ENCODE measurements around the gene PNPLA2. TPM values are rescaled to one million over a fixed set of nuclear protein-coding genes. Genes with fewer than 3 reads are reported as not detected.

Gene PNPLA2
- total and polyA plus RNA-seq, 8 donors = 59.1 to 234 (median 95.9) TPM

DNA sequence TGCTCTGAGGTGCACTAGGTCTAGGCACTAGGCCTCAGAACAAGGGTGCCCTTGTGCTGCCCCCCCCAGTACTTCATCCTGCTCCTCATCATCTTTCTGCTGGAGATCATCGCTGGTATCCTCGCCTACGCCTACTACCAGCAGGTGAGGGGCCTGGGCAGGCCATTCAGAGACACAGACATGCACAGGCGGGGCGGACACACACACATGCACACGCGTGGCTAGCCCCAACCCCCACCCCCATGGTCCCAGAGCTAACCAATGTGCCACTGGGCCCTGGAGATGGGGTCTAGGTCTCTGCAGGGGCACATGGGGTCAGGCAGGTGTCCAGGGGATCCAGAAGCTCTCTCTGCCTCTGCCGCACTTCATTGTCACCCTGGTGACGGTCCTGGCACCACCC lies 18.0 kb downstream of the PNPLA2 start:
- H3K27ac ChIP-seq = no peak overlapping the region
- intact Hi-C loops (cut with DNase I) = no loop called here
- peaks cover 0 to 45% (median 21%) of the 10 kb centered on the region in 3 donors for H3K36me3 ChIP-seq
- H3K4me3 ChIP-seq = no peak overlapping the region
- FAIRE-seq = no peak
- peak in 1 of 6 donors; percentile 41 for DNase-seq
- H3K4me1 ChIP-seq = peaks cover 0 to 24% (median 22%) of the 10 kb centered on the region in 3 donors
- ATAC-seq = no peak
- WGBS, 2 donors = 79 to 85% methylated on average over 9 of the region's 9 CpGs
- TF ChIP-seq, protein P1, sequence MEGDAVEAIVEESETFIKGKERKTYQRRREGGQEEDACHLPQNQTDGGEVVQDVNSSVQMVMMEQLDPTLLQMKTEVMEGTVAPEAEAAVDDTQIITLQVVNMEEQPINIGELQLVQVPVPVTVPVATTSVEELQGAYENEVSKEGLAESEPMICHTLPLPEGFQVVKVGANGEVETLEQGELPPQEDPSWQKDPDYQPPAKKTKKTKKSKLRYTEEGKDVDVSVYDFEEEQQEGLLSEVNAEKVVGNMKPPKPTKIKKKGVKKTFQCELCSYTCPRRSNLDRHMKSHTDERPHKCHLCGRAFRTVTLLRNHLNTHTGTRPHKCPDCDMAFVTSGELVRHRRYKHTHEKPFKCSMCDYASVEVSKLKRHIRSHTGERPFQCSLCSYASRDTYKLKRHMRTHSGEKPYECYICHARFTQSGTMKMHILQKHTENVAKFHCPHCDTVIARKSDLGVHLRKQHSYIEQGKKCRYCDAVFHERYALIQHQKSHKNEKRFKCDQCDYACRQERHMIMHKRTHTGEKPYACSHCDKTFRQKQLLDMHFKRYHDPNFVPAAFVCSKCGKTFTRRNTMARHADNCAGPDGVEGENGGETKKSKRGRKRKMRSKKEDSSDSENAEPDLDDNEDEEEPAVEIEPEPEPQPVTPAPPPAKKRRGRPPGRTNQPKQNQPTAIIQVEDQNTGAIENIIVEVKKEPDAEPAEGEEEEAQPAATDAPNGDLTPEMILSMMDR (IDR thresholded peaks at IDR 0.05) = no peak
- no peaks in the 10 kb centered on the region for H3K9me3 ChIP-seq
- no peaks in the 10 kb centered on the region for H3K27me3 ChIP-seq

DNA sequence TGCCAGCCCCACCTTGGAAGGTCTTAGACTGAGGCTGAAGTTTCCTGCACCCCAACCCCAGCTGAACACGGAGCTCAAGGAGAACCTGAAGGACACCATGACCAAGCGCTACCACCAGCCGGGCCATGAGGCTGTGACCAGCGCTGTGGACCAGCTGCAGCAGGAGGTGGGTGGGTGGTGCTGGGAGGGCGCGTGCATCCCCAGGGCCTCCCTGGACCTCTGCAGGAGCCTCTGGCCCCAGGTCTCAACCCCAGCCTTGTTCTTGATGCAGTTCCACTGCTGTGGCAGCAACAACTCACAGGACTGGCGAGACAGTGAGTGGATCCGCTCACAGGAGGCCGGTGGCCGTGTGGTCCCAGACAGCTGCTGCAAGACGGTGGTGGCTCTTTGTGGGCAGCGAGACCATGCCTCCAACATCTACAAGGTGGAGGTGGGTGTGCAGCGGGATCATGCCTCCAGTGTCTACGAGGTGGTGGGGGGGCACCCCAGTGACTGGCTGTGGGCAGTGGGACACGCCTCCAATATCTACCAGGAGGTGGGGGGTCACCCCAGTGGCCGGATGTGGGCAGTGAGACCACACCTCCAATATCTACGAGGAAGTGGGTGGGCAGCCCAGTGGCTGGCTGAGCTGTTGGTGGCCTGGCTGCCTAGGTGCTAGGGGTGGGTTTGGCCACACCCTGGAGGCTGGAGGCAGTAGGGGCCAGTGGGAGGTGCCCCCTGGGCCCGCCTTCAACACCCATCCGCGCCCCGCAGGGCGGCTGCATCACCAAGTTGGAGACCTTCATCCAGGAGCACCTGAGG lies 18.7 kb downstream of the PNPLA2 start:
- Histone ChIP-seq H3K4me1 (peaks cover 0 to 22% (median 21%) of the 10 kb centered on the region in 3 donors), H3K9me3 (no peaks in the 10 kb centered on the region), H3K27me3 (no peaks in the 10 kb centered on the region), H3K36me3 (peaks cover 0 to 45% (median 21%) of the 10 kb centered on the region in 3 donors), H3K27ac (no peak overlapping the region), H3K4me3 (no peak overlapping the region)
- peak in 1 of 6 donors; percentile 62 for DNase-seq
- intact Hi-C loops (cut with DNase I) = no loop called here
- TF ChIP-seq, protein P1 (IDR thresholded peaks at IDR 0.05) = no peak
- FAIRE-seq = no peak
- 83 to 86% methylated on average over 22 of the region's 22 CpGs for WGBS, 2 donors
- no peak for ATAC-seq

DNA sequence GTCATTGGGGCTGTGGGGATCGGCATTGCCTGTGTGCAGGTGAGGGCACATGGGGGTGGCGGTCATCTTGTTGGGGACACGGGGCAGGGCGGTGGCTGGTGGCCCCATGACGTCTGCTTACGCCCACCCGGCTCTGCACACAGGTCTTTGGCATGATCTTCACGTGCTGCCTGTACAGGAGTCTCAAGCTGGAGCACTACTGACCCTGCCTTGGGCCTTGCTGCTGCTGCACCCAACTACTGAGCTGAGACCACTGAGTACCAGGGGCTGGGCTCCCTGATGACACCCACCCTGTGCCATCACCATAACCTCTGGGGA lies 19.2 kb downstream of the PNPLA2 start:
- peak in 1 of 6 donors; percentile 45 for DNase-seq
- Histone ChIP-seq H3K9me3 (no peaks in the 10 kb centered on the region), H3K27ac (no peak overlapping the region), H3K4me3 (no peak overlapping the region), H3K27me3 (no peaks in the 10 kb centered on the region), H3K4me1 (peaks cover 0 to 22% (median 20%) of the 10 kb centered on the region in 3 donors), H3K36me3 (peaks cover 0 to 45% (median 21%) of the 10 kb centered on the region in 3 donors)
- ATAC-seq = no peak
- intact Hi-C loops (cut with DNase I) = no loop called here
- WGBS, 2 donors = 75 to 83% methylated on average over 8 of the region's 8 CpGs
- no peak for FAIRE-seq
- TF ChIP-seq, protein P1 (IDR thresholded peaks at IDR 0.05) = no peak

DNA sequence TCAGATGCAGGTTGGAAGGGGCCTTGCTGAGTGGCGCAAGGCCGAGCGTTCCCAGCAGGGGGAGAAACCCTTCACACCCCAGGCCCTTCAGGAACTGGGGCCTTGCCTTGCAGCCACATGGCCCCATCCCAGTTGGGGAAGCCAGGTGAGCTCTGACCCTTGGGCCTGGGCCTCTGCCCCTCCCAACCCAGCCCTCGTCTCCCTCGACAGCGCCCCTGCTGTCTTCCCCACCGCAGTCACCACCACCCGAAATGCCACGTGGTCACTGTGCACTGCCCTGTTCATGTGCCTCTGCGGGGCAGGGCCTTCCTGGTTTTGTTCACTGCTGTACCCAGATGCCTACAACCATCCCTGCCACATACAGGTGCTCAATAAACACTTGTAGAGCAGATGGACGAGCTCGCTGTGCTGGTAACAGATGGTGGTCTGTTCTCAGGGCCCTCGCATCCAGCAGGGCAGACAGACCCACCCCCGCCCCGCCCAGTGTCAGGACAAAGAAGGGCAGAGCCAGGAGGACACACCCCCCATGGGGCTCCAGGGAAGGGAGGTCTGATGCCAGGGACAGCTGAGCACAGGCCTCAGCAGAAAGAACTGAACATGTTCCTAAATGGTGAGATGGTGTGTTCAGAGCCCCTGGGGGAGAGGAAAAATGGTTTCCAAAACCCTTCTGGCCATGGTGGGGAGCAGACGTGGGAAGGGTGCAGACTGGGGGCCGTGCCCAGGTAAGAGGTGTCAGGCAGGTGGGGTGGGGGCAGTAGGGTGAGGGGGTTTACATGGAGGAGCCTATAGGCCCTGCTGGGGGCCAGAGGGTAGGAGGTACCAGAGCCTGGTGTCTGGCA lies 19.9 kb downstream of the PNPLA2 start:
- no peak for FAIRE-seq

More for the DNA sequence above, 19.9 kb downstream of the PNPLA2 start:
- Histone ChIP-seq H3K27me3 (no peaks in the 10 kb centered on the region), H3K27ac (no peak overlapping the region), H3K36me3 (peaks cover 0 to 45% (median 21%) of the 10 kb centered on the region in 3 donors), H3K9me3 (no peaks in the 10 kb centered on the region), H3K4me3 (no peak overlapping the region), H3K4me1 (peaks cover 0 to 25% (median 21%) of the 10 kb centered on the region in 3 donors)
- DNase-seq = peak in 2 of 6 donors; percentile 68 to 74
- WGBS, 2 donors = 42% methylated on average over 17 of the region's 17 CpGs
- TF ChIP-seq, protein P1 (IDR thresholded peaks at IDR 0.05) = no peak
- no peak for ATAC-seq
- intact Hi-C loops (cut with DNase I) = no loop called here
